Ramos (cell line): ENCODE data around the gene MRC2.

Experiments used
- in situ Hi-C: fragments of 300-500 bp; cut with MboI; formaldehyde crosslinking; loops from one replicate; pipeline ENCODE4 v1.14.3; 2022; ENCODE audit warnings: low sequenced_read_pairs; ENCODE audit not compliant: unreplicated experiment

MRC2 gene

DNA sequence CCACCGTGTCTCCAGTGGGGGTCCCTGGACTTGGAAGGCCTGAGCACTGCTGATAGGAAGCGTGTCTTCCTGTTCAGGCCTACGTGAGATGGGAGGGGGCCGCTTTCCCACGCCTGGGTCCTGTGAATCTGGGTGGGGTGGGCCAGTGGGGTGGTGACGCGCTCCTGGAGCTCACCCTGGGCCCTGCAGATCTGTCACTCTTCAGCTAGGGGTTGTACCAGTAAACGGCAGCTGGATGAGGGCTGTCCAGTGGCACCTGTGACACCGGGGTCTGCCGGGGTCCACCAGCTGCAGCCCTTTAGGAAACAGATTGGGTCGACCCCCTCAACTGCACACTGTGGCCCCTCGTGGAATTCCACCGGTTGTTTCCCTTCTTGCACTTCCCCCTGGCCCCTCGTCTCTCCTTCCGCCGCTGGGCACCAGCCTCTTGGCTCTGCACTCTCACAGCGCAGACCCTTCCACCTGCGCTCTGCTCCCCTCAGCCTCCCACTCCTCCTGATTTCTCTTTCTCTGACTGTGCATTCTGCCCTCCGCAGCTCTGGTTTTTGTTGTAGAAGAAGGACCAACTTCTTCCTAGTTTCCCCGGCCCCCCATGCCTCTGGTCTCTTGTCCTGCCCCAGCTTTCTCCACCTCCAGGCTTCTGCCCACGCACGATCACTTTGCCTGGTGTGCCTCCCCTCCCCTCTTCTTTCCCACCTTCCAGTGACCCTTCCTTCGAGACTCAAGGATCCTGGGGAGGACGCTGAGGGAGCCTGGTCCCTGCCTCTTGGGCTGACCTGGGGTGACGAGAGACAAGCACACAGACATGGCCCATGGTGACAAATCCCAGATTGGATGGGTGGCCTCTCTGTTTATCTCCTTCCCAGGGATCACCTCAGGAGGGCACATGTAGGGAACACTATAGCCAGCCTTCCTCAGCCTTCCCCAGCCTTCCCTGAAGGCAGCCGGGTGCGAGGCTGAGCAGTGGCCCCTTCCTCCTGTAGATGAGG, 4.8 kb downstream of the MRC2 start:
- in situ Hi-C loops, result no loop called here

DNA sequence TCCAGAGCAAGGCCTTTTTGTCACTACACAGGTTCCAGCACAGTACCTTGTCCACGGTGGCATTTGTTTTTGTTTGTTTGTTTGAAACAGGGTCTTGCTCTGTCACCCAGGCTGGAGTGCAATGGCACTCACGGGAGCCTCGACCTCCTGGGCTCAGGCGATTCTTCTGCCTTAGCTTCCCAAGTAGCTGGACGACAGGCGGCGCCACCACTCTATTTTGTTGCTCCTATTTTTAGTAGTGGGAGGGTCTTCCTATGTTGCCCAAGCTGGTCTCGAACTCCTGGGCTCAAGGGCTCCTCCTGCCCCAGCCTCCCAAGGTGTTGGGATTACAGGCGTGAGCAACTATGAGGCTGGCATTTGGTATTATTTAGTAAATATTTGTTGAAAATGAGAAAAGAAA, 10.3 kb downstream of the MRC2 start:
- in situ Hi-C loops, result no loop called here

DNA sequence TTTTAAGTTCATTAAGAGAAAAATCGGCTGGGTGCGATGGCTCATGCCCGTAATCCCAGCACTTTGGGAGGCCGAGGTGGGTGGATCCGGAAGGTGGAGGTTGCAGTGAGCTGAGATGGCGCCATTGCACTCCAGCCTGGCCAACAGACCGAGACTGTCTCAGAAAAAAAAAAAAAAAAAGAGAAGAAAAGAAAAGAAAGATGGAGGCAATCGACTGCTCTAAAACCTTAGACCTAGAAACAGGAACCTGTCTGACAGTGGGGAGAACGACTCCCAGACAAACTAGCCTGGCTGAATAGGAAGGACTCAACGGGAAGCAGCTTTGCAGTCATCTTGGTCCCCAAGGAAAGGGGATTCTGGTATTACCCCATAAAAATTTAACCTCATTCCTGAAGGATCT, 13.7 kb downstream of the MRC2 start:
- in situ Hi-C loops, result no loop called here

DNA sequence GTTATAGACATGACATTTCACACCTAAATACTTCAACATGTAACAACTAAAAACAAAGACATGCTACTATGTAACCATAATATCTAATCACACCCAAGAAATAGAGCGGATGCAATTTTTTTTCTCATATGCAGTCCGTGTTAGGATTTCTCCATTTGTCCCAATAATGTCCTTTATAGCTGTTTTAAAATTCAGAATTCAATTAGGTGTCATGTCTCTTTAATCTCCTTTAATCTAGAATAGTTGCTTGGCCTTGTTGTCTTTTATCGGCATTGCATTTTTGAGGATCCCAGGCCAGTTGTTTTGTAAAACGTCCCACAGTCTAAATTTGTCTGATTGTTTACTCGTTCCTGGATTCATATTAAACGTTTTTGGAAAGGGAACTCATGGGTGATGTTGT, 14.5 kb downstream of the MRC2 start:
- in situ Hi-C loops, result no loop called here

DNA sequence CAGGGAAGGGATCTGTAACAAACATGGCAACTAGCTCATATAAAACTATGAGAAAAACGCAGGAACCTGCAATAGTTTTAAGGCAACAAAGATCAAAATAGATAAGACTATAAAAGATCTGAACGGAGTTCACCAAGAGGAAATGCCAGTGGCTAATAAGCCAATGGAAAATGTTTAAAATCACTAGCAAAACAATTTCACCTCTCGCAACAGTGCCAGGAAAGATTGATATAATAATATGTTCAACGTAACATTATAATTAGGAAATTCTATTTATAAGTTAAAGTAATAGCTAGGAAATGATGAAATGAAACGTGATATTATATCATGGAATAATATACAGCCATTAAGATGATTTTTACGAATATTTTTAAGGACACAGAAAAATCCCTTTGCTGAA, 16.0 kb downstream of the MRC2 start:
- in situ Hi-C loops, result no loop called here

DNA sequence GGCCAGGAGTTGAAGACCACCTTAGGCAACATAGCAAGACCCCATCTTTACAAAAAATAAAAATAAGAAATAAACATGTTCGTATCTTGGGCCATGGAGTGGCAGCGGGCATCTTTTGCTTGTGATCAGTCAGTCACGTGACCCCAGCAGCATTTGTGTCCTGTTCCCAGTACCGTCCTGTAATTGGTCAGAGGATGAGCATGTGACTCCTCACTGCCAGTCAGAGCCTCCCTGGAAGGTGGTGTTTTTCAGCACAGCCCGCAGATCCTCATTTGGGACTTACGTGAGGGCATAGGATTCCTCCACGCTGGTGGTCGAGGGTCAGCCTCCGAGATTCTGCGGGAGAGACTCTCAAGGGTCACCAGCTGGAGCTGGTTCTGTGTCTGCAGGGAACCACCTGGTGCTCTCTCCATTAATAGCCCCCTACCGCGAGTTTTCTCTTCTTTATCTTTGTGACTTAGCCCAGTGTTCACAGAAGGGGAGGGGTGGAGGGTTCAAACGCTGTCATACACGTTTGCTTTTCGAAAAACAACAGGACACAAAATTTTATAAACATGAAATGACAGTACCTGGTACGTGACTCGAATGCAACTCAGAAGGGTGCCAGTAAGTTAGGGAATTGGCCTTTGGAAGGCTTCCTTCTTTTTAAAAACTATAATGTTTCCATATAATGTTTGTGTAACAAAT, 17.2 kb downstream of the MRC2 start:
- in situ Hi-C loops, result no loop called here

DNA sequence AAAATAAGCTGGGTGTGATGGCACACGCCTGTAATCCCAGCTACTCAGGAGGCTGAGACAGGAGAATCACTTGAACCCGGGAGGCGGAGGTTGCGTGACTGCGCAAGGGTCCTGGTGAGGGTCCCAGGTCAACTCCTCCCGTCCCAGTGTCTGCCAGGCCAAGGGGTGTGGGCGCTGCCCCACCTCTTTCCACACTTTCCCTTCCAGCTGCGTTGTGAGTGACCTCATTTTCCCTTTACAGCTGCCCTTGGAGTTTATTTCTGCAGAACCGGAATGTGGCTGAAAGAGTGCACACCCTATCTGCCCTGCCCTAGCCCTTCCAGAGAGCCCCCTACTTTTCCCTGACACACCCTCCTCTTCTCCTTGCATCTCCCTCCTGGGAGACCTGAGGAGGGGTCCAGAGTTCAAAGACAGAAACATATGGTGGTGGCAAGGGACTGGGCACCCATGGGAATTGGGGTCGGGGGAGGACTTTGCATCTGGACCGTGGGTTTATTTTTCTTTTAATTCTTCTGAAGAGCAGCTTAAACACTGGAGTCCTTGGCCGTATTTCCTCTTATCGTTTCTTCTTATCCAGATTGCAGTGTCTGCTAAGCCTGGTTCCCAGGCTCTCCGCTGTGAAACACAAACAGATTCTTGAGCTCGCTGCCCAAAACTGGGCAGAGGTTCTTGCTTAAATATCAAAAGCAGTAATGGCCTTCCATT, 20.9 kb downstream of the MRC2 start:
- in situ Hi-C loops, result no loop called here

DNA sequence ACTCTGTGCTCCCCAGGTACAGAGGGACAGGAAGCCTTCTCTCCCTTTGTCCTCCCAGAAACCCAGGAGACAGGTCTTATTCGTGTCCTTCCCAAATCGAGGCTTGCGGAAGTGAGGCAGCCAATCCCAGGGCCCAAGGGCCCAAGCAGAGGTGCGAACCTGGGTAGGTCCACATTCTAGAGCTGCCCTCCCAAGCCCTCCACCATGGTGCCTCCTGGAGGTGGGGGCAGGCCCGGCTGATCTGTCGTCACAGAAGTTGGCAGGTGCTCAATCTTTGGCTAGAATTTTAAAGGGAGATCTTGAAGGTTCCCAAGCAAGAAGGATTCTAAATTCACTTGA, 21.5 kb downstream of the MRC2 start:
- in situ Hi-C loops, result no loop called here

DNA sequence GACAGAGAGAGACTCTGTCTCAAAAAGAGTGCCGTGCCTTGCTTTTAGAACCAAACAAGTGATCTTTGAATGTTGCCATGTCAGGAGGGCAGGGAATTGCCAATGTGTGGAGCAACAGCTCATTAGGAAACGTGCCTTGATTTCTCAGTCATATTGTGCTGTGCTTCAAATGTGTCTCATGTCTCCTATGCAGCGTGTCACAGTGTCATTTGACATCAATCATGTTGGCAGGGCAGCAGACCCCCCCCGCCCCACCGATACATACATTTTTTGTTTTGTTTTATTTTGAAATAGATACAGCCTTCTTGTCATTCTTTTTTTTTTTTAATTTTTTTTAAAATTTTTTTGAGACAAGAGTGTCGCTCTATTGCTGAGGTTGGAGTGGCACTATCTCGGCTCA, 22.1 kb downstream of the MRC2 start:
- in situ Hi-C loops, result no loop called here

DNA sequence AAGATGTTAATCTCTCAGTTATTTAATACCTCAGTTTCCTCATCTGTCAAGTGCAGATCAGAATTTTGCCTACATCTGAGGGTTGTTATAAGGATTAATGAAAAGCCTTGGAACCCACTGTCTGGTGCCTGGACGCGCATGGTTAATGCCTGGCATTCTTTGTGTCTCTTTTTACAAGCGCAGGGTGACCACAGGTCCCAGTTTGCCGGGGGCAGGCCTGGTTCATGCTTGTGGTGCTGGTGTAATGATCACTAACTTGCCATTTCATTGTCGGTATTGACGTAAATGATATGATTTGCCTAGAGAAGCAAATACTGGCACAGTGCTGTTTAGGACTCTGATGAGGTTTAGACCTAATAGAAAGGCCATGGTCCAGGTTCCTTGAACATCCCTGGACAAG, 23.1 kb downstream of the MRC2 start:
- in situ Hi-C loops, result no loop called here

DNA sequence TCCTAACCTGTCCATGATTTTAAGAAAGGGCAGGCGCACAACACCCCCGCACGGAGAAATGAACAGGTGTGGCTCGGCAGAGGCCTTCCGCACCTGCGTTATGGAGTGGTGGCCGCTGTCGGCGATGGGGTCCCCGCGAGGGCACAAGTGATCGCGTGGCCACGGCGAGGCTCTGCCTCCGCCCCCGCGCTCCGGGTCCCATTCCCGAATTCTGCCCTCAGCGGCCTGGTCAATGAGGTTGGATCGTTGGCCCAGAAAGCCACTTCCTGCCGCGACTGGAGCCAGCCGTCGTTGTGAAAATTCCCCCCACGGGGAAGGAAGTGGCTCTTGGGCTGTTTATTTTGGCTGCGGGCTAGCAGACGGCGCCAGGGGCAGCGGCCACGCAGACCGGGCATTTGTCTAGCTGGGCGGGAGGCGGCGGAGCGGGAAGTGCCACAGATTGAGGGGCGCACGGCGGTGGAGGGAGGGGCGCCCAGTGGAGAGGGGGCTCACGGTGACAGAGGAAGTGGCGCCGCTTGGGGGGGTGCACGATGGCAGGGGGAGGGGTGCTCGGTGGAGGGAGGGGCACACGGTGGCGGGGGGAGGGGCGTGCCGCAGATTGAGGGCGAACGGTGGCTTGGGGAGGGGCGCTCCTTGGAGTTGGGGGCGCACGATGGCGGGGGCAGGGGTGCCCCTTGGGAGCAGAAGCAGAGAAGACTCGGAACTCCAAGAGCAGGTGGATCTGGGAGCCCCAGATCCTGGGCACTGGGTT, 25.0 kb downstream of the MRC2 start:
- in situ Hi-C loops, result no loop called here

DNA sequence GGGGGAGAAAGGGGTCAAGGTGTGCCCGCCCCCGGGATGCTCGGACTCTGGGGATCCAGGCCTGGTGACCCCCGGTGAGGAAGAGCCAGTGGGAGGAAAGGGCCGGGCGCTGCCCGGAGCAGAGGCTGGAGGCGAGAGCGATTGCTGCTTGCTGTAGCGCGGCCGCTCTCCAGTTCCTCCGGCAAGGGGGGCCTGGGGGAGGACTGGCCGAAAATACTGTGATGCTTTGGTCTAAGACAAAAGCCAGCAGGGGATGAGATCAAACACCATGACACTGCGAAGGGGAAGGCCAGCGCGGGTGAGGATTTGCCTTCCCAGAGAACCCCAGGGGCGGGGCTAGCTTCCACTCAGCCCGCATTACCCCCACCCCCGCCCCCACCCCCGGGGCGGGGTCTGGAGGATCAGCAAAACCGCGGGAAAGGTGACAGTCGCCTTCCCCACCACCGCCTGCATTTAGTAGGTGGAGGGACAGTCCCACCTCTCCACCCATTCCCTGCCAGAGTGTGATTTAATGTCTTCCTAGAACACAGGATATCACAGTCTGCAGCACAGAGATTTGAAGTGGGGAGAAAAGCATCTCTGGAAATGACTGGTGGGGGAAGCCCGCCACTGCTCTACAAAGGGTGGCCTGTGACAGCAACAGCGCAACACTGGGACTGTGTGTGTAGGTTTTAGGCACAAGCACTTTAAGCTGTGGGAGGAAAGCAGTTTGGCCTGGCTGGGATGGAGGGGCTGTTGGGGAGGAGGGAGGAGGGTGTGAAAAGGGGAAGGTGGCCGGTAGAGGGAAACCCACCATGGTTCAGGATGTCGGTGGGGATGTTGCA, 25.7 kb downstream of the MRC2 start:
- in situ Hi-C loops, result no loop called here

DNA sequence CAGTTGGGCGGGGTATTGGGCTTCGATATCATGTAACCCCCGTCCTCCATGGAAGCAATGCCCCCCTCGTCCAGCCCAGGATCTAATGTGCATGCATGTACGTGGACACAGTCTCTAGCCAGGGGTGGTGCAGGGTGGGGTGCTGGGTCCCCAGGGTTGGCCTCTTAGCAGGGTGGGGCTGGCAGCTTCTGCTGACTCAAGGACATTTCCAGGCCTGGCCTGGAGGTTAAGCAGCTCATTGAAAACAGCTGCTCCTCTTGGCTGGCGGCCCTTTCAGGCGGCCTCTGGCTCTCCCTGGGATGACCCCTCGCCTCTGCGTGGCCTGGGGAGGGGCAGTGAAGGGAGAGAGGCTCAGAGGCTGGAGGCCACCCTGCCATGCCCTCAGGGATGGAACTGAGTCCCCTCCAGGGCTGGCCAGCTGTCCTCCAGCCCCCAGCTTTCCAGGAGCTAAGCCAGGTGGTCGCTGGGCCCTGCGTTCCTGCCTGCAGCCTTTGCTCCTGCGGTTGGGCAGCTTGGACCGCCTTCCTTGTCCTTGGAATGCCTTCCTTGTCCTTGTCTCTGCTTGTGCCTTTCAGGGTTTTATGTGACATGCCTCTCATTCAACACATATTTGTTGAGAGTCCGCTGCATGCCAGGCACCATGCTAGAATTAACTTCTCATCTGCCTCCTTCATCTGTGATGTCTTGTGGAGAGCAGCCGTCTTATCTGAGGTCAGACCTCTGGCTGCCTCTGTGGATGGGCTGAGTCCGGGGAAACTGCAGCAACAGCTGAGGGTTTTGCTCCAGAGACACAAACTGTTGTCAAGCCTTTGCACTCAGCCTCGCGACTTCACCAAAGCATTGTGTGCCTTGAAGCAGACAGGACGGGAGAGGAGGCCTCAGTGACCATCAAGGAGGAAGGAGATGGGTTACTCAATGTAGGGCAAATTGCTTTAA, 26.6 kb downstream of the MRC2 start:
- in situ Hi-C loops, result no loop called here

DNA sequence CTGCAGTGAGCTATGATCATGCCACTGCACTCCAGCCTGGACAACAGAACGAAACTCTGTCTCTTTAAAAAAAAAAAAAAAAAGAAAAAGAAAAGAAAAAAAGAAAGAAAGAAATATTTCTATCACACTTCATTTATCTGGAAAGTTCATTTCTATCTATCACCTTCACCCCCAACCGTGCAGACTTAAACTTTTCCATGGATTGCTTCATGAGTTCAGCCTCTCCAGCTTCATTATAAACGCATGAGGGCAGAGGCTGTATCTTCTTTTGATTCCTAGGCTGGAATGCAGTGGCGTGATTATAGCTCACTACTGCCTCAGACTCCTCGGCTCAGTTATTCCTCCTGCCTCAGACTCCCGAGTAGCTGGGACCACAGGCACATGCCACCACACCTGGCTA, 28.2 kb downstream of the MRC2 start:
- in situ Hi-C loops, result no loop called here

DNA sequence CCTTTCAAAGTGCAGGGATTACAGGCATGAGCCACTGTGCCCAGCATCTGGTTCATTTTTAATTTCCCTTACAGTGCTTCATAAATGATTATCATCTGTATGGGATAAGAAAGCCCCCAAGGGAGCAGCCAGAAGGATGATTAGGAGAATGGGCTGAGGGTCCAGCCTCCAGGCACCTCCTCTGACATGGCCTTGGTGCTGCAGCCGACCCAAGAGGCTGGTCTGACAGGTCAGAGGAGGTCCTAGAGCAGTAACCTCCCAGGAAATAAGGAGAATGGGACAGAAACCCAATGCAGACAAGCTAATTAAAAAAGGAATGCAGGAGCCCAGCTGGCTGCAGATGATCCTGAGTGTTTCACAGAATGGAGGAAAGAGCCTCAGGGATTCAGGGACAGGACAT, 29.0 kb downstream of the MRC2 start:
- in situ Hi-C loops, result no loop called here

DNA sequence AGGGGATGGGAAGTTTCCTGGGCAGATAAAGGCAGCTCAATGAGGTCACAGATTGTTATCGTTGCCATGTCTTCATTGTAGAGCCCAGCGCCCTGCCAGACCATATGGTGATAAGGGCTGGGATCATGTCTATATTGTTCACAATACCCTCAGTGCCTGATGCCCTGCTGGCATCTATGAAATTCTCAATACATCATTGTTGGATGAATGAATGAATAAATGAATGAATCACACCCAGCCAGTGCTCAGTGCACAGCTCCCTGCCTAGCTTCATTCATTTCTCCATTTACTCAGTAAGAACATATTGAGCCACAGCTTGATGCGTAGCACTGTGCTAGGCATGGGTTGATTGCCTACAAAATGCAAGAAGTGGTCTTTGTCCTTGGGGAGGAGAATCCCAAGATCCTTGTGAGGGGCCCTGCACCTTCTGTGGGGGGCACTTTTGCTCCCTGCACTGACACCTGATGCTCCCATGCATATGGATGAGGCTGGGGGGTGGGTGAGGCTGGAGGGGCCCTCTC, 29.7 kb downstream of the MRC2 start:
- in situ Hi-C loops, result no loop called here

DNA sequence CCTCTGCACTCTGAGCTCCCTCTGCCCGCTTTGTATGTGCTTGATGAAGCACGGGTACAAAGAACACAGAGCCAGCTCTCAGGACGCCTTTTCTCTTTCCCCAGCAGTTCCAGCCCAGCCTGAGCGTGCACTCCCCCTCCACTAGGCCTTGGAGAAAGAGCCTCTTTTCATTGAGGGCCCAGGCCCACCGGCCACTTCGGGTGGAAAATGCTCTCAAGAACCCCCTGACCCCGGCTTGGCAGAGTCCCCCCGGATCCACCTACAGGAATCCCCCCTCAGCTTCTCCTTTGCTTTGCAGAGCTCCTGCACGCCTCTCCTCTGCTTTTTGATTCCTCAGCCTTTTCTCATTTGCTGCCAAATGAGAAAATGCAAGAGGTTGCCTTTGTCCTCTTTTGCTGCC, 30.2 kb downstream of the MRC2 start:
- in situ Hi-C loops, result no loop called here

DNA sequence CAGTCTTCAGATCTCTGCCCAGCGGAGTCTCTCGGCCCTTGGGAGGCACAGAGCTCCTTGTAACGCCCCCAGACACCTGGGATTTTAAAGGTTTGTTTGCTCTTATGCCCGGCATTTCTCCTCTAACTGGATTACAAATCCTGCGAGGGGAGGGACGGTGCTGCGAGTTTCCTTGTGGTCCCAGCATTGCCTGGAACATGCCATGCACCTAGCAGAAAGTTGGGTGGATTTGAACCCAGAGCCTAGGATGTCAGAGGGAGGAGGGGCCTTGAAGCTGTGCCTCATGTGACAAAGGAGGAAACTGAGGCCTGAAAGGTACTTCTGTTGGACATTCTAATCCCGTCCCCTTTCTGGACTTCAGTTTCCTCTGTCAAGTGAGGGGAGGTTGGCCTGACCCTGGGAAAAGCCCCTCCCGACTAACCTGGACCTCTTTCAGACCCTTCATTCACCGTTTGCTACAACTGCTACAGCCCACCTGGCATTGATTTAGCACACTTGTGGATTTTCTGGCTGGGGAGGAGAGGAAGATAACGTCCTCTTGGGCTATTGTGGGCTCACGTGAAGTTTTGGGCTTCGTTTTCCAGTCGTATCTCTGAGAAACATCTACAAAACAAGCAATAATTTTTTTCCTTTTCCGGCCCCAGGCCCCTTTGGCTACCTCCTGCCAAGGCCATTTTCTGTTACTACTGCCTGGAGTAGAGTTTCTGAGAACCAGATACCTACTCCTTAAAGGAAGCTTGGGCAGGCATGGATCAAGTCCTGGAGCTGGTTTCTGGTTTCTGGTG, 30.9 kb downstream of the MRC2 start:
- in situ Hi-C loops, result no loop called here
